Astrocyte (in vitro differentiated cells and primary cell): ENCODE measurements around the gene SH3RF2. TPM values are rescaled to one million over a fixed set of nuclear protein-coding genes. Genes with fewer than 3 reads are reported as not detected.

ENCODE experiments used
- DNase-seq: peaks from one replicate; pipeline ENCODE4 v3.0.0-alpha.2; 2010; ENCODE audit warnings: low read depth
- FAIRE-seq: peaks from 2 replicates; lab custom pipeline; 2011; peaks lifted over from hg19 to GRCh38; lab: Jason Lieb, UNC
- H2AFZ ChIP-seq: 2 replicates; pipeline ENCODE4 v1.6.0; 2012; ENCODE audit warnings: low read depth, low read length, inconsistent platforms
- H3K27ac ChIP-seq: 2 replicates; pipeline ENCODE4 v1.5.1; 2011; ENCODE audit warnings: low read depth, low read length, inconsistent platforms
- H3K27me3 ChIP-seq: 2 replicates; pipeline ENCODE4 v1.6.0; 2011; ENCODE audit warnings: low read length, inconsistent platforms; ENCODE audit not compliant: insufficient read depth
- H3K36me3 ChIP-seq: 2 replicates; pipeline ENCODE4 v1.5.1; 2011; ENCODE audit warnings: low read length, inconsistent platforms; ENCODE audit not compliant: insufficient read depth
- H3K4me1 ChIP-seq: 2 replicates; pipeline ENCODE4 v1.5.1; 2011; ENCODE audit warnings: low read length, inconsistent platforms; ENCODE audit not compliant: insufficient read depth
- H3K4me2 ChIP-seq: 2 replicates; pipeline ENCODE4 v1.6.0; 2012; ENCODE audit warnings: low read length, inconsistent platforms
- H3K4me3 ChIP-seq: 2 replicates; pipeline ENCODE4 v1.5.1; 2011; ENCODE audit warnings: low read depth, mild to moderate bottlenecking, low read length, inconsistent platforms; ENCODE audit not compliant: insufficient read depth
- H3K79me2 ChIP-seq: 2 replicates; pipeline ENCODE4 v1.6.0; 2012; ENCODE audit warnings: mild to moderate bottlenecking, low read length, inconsistent platforms; ENCODE audit not compliant: insufficient read depth
- H3K9ac ChIP-seq: 2 replicates; pipeline ENCODE4 v1.6.0; 2012; ENCODE audit warnings: mild to moderate bottlenecking, low read length, inconsistent platforms
- H3K9me3 ChIP-seq: 2 replicates; pipeline ENCODE4 v1.5.1; 2012; ENCODE audit warnings: low read depth, mild to moderate bottlenecking, low read length, inconsistent platforms; ENCODE audit not compliant: insufficient read depth
- H4K20me1 ChIP-seq: 2 replicates; pipeline ENCODE4 v1.6.0; 2012; ENCODE audit warnings: low read length, inconsistent platforms; ENCODE audit not compliant: insufficient read depth
- H3K27ac Mint-ChIP-seq: one replicate; pipeline ENCODE4 v1.8.0; 2021; ENCODE audit warnings: mild to moderate bottlenecking, mixed read lengths; ENCODE audit not compliant: unreplicated experiment
- H3K27me3 Mint-ChIP-seq: one replicate; pipeline ENCODE4 v1.8.0; 2021; ENCODE audit warnings: low read depth, mixed read lengths; ENCODE audit not compliant: unreplicated experiment
- H3K36me3 Mint-ChIP-seq: one replicate; pipeline ENCODE4 v1.8.0; 2021; ENCODE audit warnings: low read depth, mixed read lengths; ENCODE audit not compliant: unreplicated experiment
- H3K4me1 Mint-ChIP-seq: one replicate; pipeline ENCODE4 v1.8.0; 2021; ENCODE audit warnings: low read depth, mixed read lengths; ENCODE audit not compliant: unreplicated experiment
- H3K4me3 Mint-ChIP-seq: one replicate; pipeline ENCODE4 v1.8.0; 2021; ENCODE audit warnings: mild to moderate bottlenecking, moderate library complexity, mixed read lengths; ENCODE audit not compliant: unreplicated experiment
- H3K9me3 Mint-ChIP-seq: one replicate; pipeline ENCODE4 v1.8.0; 2021; ENCODE audit warnings: mild to moderate bottlenecking, mixed read lengths; ENCODE audit not compliant: unreplicated experiment
- CTCF ChIP-seq: IDR thresholded peaks from 2 replicates; pipeline ENCODE4 v1.5.1; 2011; ENCODE audit warnings: low read depth, mild to moderate bottlenecking, inconsistent platforms, low read length, moderate library complexity; ENCODE audit not compliant: insufficient read depth
- EZH2 ChIP-seq: IDR thresholded peaks from 2 replicates; pipeline ENCODE4 v1.6.1; 2012; ENCODE audit warnings: mild to moderate bottlenecking, low read length, inconsistent platforms; ENCODE audit not compliant: insufficient read depth
- total RNA-seq: library from RNA; stranded (reverse); gene quantifications from 2 replicates; pipeline ENCODE4 v1.2.1, GENCODE V29; 2021

The SH3RF2 gene
- total RNA-seq, 1 donor from 2014 or later = 12.3 TPM

DNA sequence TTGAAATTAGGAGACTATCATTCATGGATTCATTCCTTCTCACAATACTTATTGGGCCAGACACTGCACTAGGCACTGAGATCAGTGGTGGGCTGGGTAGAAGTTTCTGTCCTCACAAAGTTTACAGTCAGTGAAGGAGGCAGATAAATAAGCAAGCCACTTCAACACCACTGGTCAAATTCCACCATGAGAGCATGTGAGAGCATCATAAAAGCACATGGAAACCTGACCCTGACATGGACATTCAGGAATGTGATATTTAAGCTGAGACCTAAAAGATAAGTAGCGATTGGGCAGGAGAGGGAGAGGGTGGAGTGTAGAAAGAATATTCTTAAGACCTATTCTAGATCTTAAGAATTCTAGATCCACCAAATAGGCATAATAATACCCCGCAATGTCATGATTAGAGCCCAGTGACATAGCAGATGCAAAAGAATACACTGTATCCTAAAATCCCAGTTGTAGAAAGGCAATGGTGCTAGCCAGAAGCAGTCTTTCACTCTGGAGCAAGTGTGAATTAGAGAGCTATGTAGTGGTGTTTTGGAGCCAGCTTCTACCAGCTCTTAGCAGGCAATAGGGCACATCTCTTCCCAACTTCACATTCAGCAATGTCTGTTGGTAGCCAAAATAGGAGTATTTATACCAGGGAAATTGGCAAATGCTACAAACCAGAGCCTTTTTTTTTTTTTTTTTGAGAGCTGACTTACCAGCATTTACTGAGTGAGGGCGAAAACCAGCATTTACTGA is 46.4 kb downstream of the SH3RF2 start:
- Mint-ChIP-seq H3K36me3 (no peaks in the 10 kb centered on the region), H3K27me3 (no peaks in the 10 kb centered on the region), H3K27ac (no peak overlapping the region), H3K4me1 (peaks cover 25% of the 10 kb centered on the region), H3K9me3 (no peaks in the 10 kb centered on the region), H3K4me3 (no peak overlapping the region)
- H2AFZ ChIP-seq = no peak overlapping the region
- no peak overlapping the region for H3K4me2 ChIP-seq
- H3K4me1 ChIP-seq = peaks cover 31% of the 10 kb centered on the region
- no peaks in the 10 kb centered on the region for H4K20me1 ChIP-seq
- H3K79me2 ChIP-seq = no peaks in the 10 kb centered on the region
- H3K9me3 ChIP-seq = no peaks in the 10 kb centered on the region
- DNase-seq (no peak), FAIRE-seq (no peak)
- H3K27me3 ChIP-seq = no peaks in the 10 kb centered on the region
- H3K27ac ChIP-seq = no peak overlapping the region
- H3K36me3 ChIP-seq = no peaks in the 10 kb centered on the region
- no peak overlapping the region for H3K9ac ChIP-seq
- H3K4me3 ChIP-seq = no peak overlapping the region
- TF ChIP-seq EZH2 (no peak), CTCF (no peak)

DNA sequence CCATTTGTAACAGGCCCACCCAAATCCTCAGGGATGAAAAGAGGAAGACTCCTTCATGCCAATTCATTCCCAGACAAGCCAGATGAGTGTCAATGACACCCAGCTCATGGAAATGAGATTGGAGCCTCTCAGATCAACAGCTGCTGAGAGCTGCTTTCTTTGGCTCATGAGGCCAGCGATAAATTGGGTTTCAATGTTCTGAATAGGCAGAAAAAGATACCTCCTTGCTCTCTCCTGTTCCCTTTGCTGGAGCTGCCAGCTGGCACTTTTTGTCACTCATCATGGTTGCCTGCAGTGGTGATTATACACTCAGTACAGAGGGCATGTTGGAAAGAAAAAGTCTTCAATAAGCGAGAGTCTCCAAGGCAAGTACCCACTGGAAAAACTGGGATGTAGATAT is 47.1 kb downstream of the SH3RF2 start:
- no peaks in the 10 kb centered on the region for H3K27me3 ChIP-seq

More for the DNA sequence above, 47.1 kb downstream of the SH3RF2 start:
- TF ChIP-seq EZH2 (no peak), CTCF (no peak)
- H3K9me3 Mint-ChIP-seq = no peaks in the 10 kb centered on the region
- H3K4me3 Mint-ChIP-seq = no peak overlapping the region
- Histone ChIP-seq H3K79me2 (no peaks in the 10 kb centered on the region), H4K20me1 (no peaks in the 10 kb centered on the region), H3K4me2 (no peak overlapping the region), H3K4me1 (peaks cover 31% of the 10 kb centered on the region), H3K9ac (no peak overlapping the region), H3K9me3 (no peaks in the 10 kb centered on the region), H2AFZ (no peak overlapping the region), H3K4me3 (no peak overlapping the region), H3K27ac (no peak overlapping the region), H3K36me3 (no peaks in the 10 kb centered on the region)
- H3K4me1 Mint-ChIP-seq = peaks cover 21% of the 10 kb centered on the region
- no peak for FAIRE-seq
- no peak overlapping the region for H3K27ac Mint-ChIP-seq
- H3K27me3 Mint-ChIP-seq = no peaks in the 10 kb centered on the region
- H3K36me3 Mint-ChIP-seq = no peaks in the 10 kb centered on the region
- no peak for DNase-seq
